Measurements from ENCODE around the gene ZFHX3.
A peak's percentile ranks its signal among the peaks of the same experiment; 100 is the strongest.

Gene ZFHX3

GRCh38 chr16:72937360-72937759, 110.6 kb downstream of the ZFHX3 start:
- TF ChIP-seq CTCF (conservative IDR thresholded peaks at IDR 0.05; ENCODE audit: low read depth), result no peak
- H3K27ac ChIP-seq, result peak overlapping the region; percentile 16; the same call in 1 of the 2 replicates
- ChIA-PET CTCF (interaction anchor here (0.7 kb wide), 1 partner anchor 104 kb away, joined by 3 read pairs; no protein-coding TSS in a partner anchor), POLR2A (ENCODE audit: low non-redundant PET) (no interaction called here)
- no peak for DNase-seq (ENCODE audit: low spot score)

GRCh38 chr16:72936408-72936807, 111.5 kb downstream of the ZFHX3 start:
- no peak for DNase-seq (ENCODE audit: low spot score)
- CTCF ChIA-PET, result interaction anchor here (0.6 kb wide), 1 partner anchor 151 kb away, joined by 5 read pairs; no protein-coding TSS in a partner anchor

GRCh38 chr16:72935896-72936295, 112.0 kb downstream of the ZFHX3 start:
- DNase-seq (ENCODE audit: low spot score), result no peak
- ChIA-PET CTCF (interaction anchor here (0.6 kb wide), 1 partner anchor 150 kb away, joined by 5 read pairs; no protein-coding TSS in a partner anchor), POLR2A (ENCODE audit: low non-redundant PET) (interaction anchor here (0.6 kb wide), 1 partner anchor 52 kb away, joined by 3 read pairs; no protein-coding TSS in a partner anchor)
- TF ChIP-seq CTCF (conservative IDR thresholded peaks at IDR 0.05; ENCODE audit: low read depth), result no peak
- no peak overlapping the region for H3K27ac ChIP-seq

More at GRCh38 chr16:72936408-72936807, 111.5 kb downstream of the ZFHX3 start:
- no peak for TF ChIP-seq CTCF (conservative IDR thresholded peaks at IDR 0.05; ENCODE audit: low read depth)
- POLR2A ChIA-PET (ENCODE audit: low non-redundant PET), result no interaction called here
- H3K27ac ChIP-seq, result no peak overlapping the region

- POLR2A ChIA-PET (ENCODE audit: low non-redundant PET), result no interaction called here
- CTCF ChIA-PET, result no interaction called here
- no peak for TF ChIP-seq CTCF (conservative IDR thresholded peaks at IDR 0.05; ENCODE audit: low read depth)
- DNase-seq (ENCODE audit: low spot score), result no peak
- H3K27ac ChIP-seq, result peak overlapping the region; percentile 9; the same call in 1 of the 2 replicates
Observed at GRCh38 chr16:72934636-72935403, 113.1 kb downstream of the ZFHX3 start.

GRCh38 chr16:72932677-72933335, 115.1 kb downstream of the ZFHX3 start:
- TF ChIP-seq CTCF (conservative IDR thresholded peaks at IDR 0.05; ENCODE audit: low read depth), result no peak
- no peak overlapping the region for H3K27ac ChIP-seq
- ChIA-PET POLR2A (ENCODE audit: low non-redundant PET) (no interaction called here), CTCF (interaction anchor here (0.6 kb wide), 1 partner anchor 1103 kb away, joined by 3 read pairs; no protein-coding TSS in a partner anchor)
- DNase-seq (ENCODE audit: low spot score), result no peak

- CTCF ChIA-PET, result interaction anchor here (0.6 to 1.1 kb wide), 2 partner anchors 29 to 1104 kb away, joined by 3 to 4 read pairs; no protein-coding TSS in a partner anchor
- POLR2A ChIA-PET (ENCODE audit: low non-redundant PET), result no interaction called here
- no peak for TF ChIP-seq CTCF (conservative IDR thresholded peaks at IDR 0.05; ENCODE audit: low read depth)
- DNase-seq (ENCODE audit: low spot score), result no peak
- no peak overlapping the region for H3K27ac ChIP-seq
Observed at GRCh38 chr16:72932050-72932449, 115.9 kb downstream of the ZFHX3 start.

All from RWPE1 (cell line).